A549 (cell line): Measurements from ENCODE around the gene CALR3. TPM values are rescaled to one million over a fixed set of nuclear protein-coding genes. Genes with fewer than 3 reads are reported as not detected.

Source experiments
- ATAC-seq, 2 experiments: fragments of 200-7000 bp in 1 of 2; fragments of >200 bp in 1 of 2; cut with Nextera tagmentation in 1 of 2; cut with Tn5 transposase in 1 of 2; 3 replicates each; pipeline versions ENCODE4 v1.8.0 to v1.9.1; 2018 to 2020; ENCODE audit warnings: mild to moderate bottlenecking in 1 of 2, moderate library complexity in 1 of 2
- CTCF ChIA-PET: fragments of 300-600 bp; sonication (Branson Sonifier 250); formaldehyde crosslinking; extraction: SDS; loops from one replicate; lab custom pipeline; 2021; ENCODE audit warnings: antibody characterized with exemption, inconsistent platforms; lab: Yijun Ruan, JAX
- POLR2A ChIA-PET: fragments of 350-600 bp; formaldehyde crosslinking; extraction: SDS; loops from one replicate; lab custom pipeline; 2021; ENCODE audit warnings: antibody characterized with exemption, inconsistent platforms; lab: Yijun Ruan, JAX
- DNase-seq, 2 experiments: peaks; one replicate each; pipeline versions ENCODE4 v3.0.0 to v3.0.0-alpha.2; 2011 to 2016; ENCODE audit warnings: low read depth in 1 of 2, low spot score in 1 of 2
- FAIRE-seq: peaks from 2 replicates; lab custom pipeline; 2011; peaks lifted over from hg19 to GRCh38; lab: Jason Lieb, UNC
- H3K27ac ChIP-seq, 2 experiments: fragments of >200 bp; sonication (Bioruptor Twin); formaldehyde crosslinking; 3 replicates each; pipeline ENCODE4 v1.5.1; 2016 to 2017
- H3K4me1 ChIP-seq: fragments of >200 bp; sonication (Bioruptor Twin); formaldehyde crosslinking; 3 replicates; pipeline ENCODE4 v1.6.1; 2016
- H3K4me2 ChIP-seq: fragments of >200 bp; sonication (Bioruptor Twin); formaldehyde crosslinking; 3 replicates; pipeline ENCODE4 v1.6.1; 2016
- H3K4me3 ChIP-seq: fragments of >200 bp; sonication (Bioruptor Twin); formaldehyde crosslinking; 3 replicates; pipeline ENCODE4 v1.5.1; 2016
- H3K9me3 ChIP-seq: fragments of >200 bp; sonication (Bioruptor Twin); formaldehyde crosslinking; 3 replicates; pipeline ENCODE4 v1.6.1; 2016
- ATOH8 ChIP-seq: fragments of 250-450 bp; sonication (Bioruptor Pico); IDR thresholded peaks from 2 replicates; pipeline ENCODE4 v1.5.0; 2020; ENCODE audit warnings: low read depth, mild to moderate bottlenecking, moderate library complexity
- BCL3 ChIP-seq: fragments of >200 bp; sonication (Bioruptor Twin); formaldehyde crosslinking; IDR thresholded peaks from 3 replicates; pipeline ENCODE4 v1.6.1; 2016
- CBX2 ChIP-seq: fragments of 200-600 bp; sonication (generic); IDR thresholded peaks from 2 replicates; pipeline ENCODE4 v1.6.1; 2016; ENCODE audit warnings: low read depth, mild to moderate bottlenecking, borderline replicate concordance
- CBX8 ChIP-seq: fragments of 200-600 bp; sonication (generic); IDR thresholded peaks from 2 replicates; pipeline ENCODE4 v1.6.1; 2016
- CHD2 ChIP-seq: fragments of 150-350 bp; IDR thresholded peaks from 2 replicates; pipeline ENCODE4 v1.6.1; 2014; ENCODE audit warnings: low read length; ENCODE audit not compliant: partially characterized antibody
- CTCF ChIP-seq: fragments of >200 bp; sonication (Bioruptor Twin); formaldehyde crosslinking; IDR thresholded peaks from 3 replicates; pipeline ENCODE4 v1.5.1; 2016
- EHF ChIP-seq: fragments of 250-450 bp; sonication (Bioruptor Pico); IDR thresholded peaks from 2 replicates; pipeline ENCODE4 v1.5.0; 2020; ENCODE audit warnings: mild to moderate bottlenecking
- EP300 ChIP-seq, 2 experiments: fragments of >200 bp; sonication (Bioruptor Twin); formaldehyde crosslinking; IDR thresholded peaks; 2 replicates in 1 of 2; 3 replicates in 1 of 2; pipeline ENCODE4 v1.6.1; 2016 to 2017
- ESRRA ChIP-seq: fragments of 150-350 bp; IDR thresholded peaks from 2 replicates; pipeline ENCODE4 v1.6.1; 2014; ENCODE audit warnings: mild to moderate bottlenecking, low read length, borderline replicate concordance
- FOSL2 ChIP-seq, 2 experiments: fragments of 450-650 bp in 1 of 2; fragments of >200 bp in 1 of 2; sonication (Bioruptor Twin) in 1 of 2; formaldehyde crosslinking; IDR thresholded peaks; 2 replicates each; pipeline versions ENCODE4 v1.5.0 to v1.6.1; 2016 to 2020; ENCODE audit warnings: mild to moderate bottlenecking in 1 of 2, moderate library complexity in 1 of 2
- HDAC2 ChIP-seq: fragments of 200-600 bp; sonication (generic); IDR thresholded peaks from 2 replicates; pipeline ENCODE4 v1.6.1; 2016
- HOXA7 ChIP-seq: fragments of 250-450 bp; sonication (Bioruptor Pico); IDR thresholded peaks from 2 replicates; pipeline ENCODE4 v1.5.0; 2020; ENCODE audit warnings: mild to moderate bottlenecking, moderate library complexity
- JUN ChIP-seq, 2 experiments: fragments of >200 bp; sonication (Bioruptor Twin); formaldehyde crosslinking; IDR thresholded peaks; 2 replicates in 1 of 2; 3 replicates in 1 of 2; pipeline ENCODE4 v1.6.1; 2016 to 2017
- KDM1A ChIP-seq: fragments of 200-600 bp; sonication (generic); IDR thresholded peaks from 2 replicates; pipeline ENCODE4 v1.6.1; 2016; ENCODE audit warnings: low read depth, mild to moderate bottlenecking
- MAFK ChIP-seq: fragments of 450-650 bp; IDR thresholded peaks from 2 replicates; pipeline ENCODE4 v1.6.1; 2014; ENCODE audit not compliant: partially characterized antibody
- MAX ChIP-seq: IDR thresholded peaks from 2 replicates; pipeline ENCODE4 v1.6.1; 2012
- POLR2A ChIP-seq: IDR thresholded peaks from 2 replicates; pipeline ENCODE4 v1.6.1; 2012; ENCODE audit warnings: mild to moderate bottlenecking, low read length
- POLR2AphosphoS2 ChIP-seq: conservative IDR thresholded peaks from 2 replicates; pipeline ENCODE4 v1.6.1; 2012; ENCODE audit warnings: low read length, improper control_type of control experiment, inconsistent platforms
- RAD21 ChIP-seq, 2 experiments: fragments of >200 bp in 1 of 2; sonication (Bioruptor Twin) in 1 of 2; formaldehyde crosslinking in 1 of 2; IDR thresholded peaks in 1 of 2; conservative IDR thresholded peaks in 1 of 2; 2 replicates in 1 of 2; 3 replicates in 1 of 2; pipeline ENCODE4 v1.6.1; 2012 to 2018; ENCODE audit warnings: inconsistent platforms in 1 of 2
- RCOR1 ChIP-seq: fragments of 150-350 bp; IDR thresholded peaks from 2 replicates; pipeline ENCODE4 v1.6.1; 2014; ENCODE audit warnings: antibody characterized with exemption, low read length, low read depth
- REST ChIP-seq: fragments of 200-600 bp; sonication (generic); IDR thresholded peaks from 2 replicates; pipeline ENCODE4 v1.6.1; 2016; ENCODE audit warnings: antibody characterized with exemption, mild to moderate bottlenecking, moderate library complexity
- RFX5 ChIP-seq: fragments of 450-650 bp; IDR thresholded peaks from 2 replicates; pipeline ENCODE4 v1.7.1; 2014; ENCODE audit warnings: antibody characterized with exemption, mild to moderate bottlenecking, moderate library complexity
- RNF2 ChIP-seq: fragments of 200-600 bp; sonication (generic); IDR thresholded peaks from 2 replicates; pipeline ENCODE4 v1.6.1; 2016; ENCODE audit warnings: low read depth, mild to moderate bottlenecking, antibody characterized with exemption, moderate library complexity, borderline replicate concordance
- SREBF2 ChIP-seq: fragments of 450-650 bp; IDR thresholded peaks from 2 replicates; pipeline ENCODE4 v1.6.1; 2014; ENCODE audit warnings: mild to moderate bottlenecking, moderate library complexity
- ZNF302 ChIP-seq: fragments of 250-450 bp; sonication (Bioruptor Pico); IDR thresholded peaks from 2 replicates; pipeline ENCODE4 v1.9.0; 2021; ENCODE audit warnings: inconsistent platforms, mild to moderate bottlenecking, moderate library complexity
- WGBS: methylation state at CpG from one replicate; pipeline ENCODE4 v1.1.6; 2017; ENCODE audit errors: missing lambda C conversion rate; 5-methylcytosine and 5-hydroxymethylcytosine counted together
- polyA minus RNA-seq: library from RNA; depleted of rRNA, polyadenylated mRNA; stranded (reverse); fragments of >200 nt; gene quantifications from 2 replicates; pipeline ENCODE4 v1.2.3, GENCODE V29; 2011; rRNA and poly(A)+ RNA removed
- polyA plus RNA-seq, 4 experiments: library from polyadenylated mRNA; depleted of rRNA in 3 of 4; stranded (reverse); fragments of >200 nt; fragmentation: RNase III in 1 of 4; extraction: RNeasy Plus Mini Kit Qiagen cat#74134 plus additional on column Dnase treatment in 1 of 4; gene quantifications; 2 replicates in 3 of 4; 3 replicates in 1 of 4; pipeline ENCODE4 v1.2.3, GENCODE V29; 2011 to 2017
- TF ChIP-seq, protein P1 (sequence below): IDR thresholded peaks from 2 replicates; pipeline ENCODE4 v1.6.1; 2012
- TF ChIP-seq, protein P2 (sequence below): fragments of 250-450 bp; sonication (Bioruptor Pico); IDR thresholded peaks from 2 replicates; pipeline ENCODE4 v1.5.0; 2021; ENCODE audit warnings: mild to moderate bottlenecking, moderate library complexity, borderline replicate concordance

CALR3 gene
- polyA plus RNA-seq (2011; rRNA removed), result 0.10 and 0.11 TPM in 2 replicates
- 0.03 and 0.05 TPM in 2 replicates for polyA plus RNA-seq (2012; cell fraction: cytosol; rRNA removed)
- polyA plus RNA-seq (2012; cell fraction: nucleus; rRNA removed), result 0.04 TPM in 1 of 2 replicates, not detected in the other
- polyA plus RNA-seq (2017; fragmentation: RNase III; extraction: RNeasy Plus Mini Kit Qiagen cat#74134 plus additional on column Dnase treatment), result not detected in 3 replicates
- polyA minus RNA-seq, result not detected in 2 replicates

GRCh38 chr19:16495982-16496612 is at the start of gene CALR3, which contains the start of gene C19orf44:
Gene CALR3 (minus strand): TSS chr19:16496167. CDS start chr19:16496129, 38 bp downstream.
Gene C19orf44 (plus strand): TSS chr19:16496394. CDS start chr19:16500793, 4,399 bp downstream.
- peak within 1 kb of the TSS; percentile 98 for H3K4me2 ChIP-seq
- peak within 1 kb of the TSS; percentile 97 for H3K4me3 ChIP-seq
- no peak for FAIRE-seq
- WGBS, result 0% methylated on average over 18 of the region's 52 CpGs
- peaks cover 16% of the 10 kb centered on the region; the same call in 1 of the 3 replicates for H3K4me1 ChIP-seq
- H3K9me3 ChIP-seq, result no peaks in the 10 kb centered on the region
- POLR2A ChIA-PET, result interaction anchor here (1.0 kb wide), 1 partner anchor 13 kb away, joined by 3 read pairs; no protein-coding TSS in a partner anchor
- peak; percentile 81 to 96 for DNase-seq
- H3K27ac ChIP-seq, result peak within 1 kb of the TSS; percentile 93 to 96
- CTCF ChIA-PET, result interaction anchor here (1.6 kb wide), 1 partner anchor 13 kb away, joined by 3 read pairs; no protein-coding TSS in a partner anchor
- ATAC-seq, result peak; percentile 99 to 100
- peak; percentile 71 for TF ChIP-seq MAX
- TF ChIP-seq, protein P1, sequence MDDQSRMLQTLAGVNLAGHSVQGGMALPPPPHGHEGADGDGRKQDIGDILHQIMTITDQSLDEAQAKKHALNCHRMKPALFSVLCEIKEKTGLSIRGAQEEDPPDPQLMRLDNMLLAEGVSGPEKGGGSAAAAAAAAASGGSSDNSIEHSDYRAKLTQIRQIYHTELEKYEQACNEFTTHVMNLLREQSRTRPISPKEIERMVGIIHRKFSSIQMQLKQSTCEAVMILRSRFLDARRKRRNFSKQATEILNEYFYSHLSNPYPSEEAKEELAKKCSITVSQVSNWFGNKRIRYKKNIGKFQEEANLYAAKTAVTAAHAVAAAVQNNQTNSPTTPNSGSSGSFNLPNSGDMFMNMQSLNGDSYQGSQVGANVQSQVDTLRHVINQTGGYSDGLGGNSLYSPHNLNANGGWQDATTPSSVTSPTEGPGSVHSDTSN, result no peak
- TF ChIP-seq BCL3, result 0 out of 3 replicates have a peak, but pooled peaks have one; percentile 18
- no peak for TF ChIP-seq CHD2
- no peak for TF ChIP-seq RFX5
- TF ChIP-seq RNF2, result no peak
- no peak for TF ChIP-seq CBX8
- no peak for TF ChIP-seq EHF (CRISPR knock-in tag)
- no peak for TF ChIP-seq ESRRA
- peak; percentile 52 for TF ChIP-seq POLR2A
- no peak for TF ChIP-seq REST
- TF ChIP-seq FOSL2 (IDR thresholded peaks at IDR 0.05), result no peak
- no peak for TF ChIP-seq FOSL2 (CRISPR knock-in tag; IDR thresholded peaks at IDR 0.05)
- TF ChIP-seq ZNF302, result no peak
- no peak for TF ChIP-seq HDAC2
- TF ChIP-seq ATOH8, result no peak
- TF ChIP-seq JUN (IDR thresholded peaks at IDR 0.05), result peak; percentile 52 to 69; a peak in 3 of 5 replicates
- TF ChIP-seq CTCF, result no peak
- TF ChIP-seq POLR2AphosphoS2, result no peak
- no peak for TF ChIP-seq CBX2
- no peak for TF ChIP-seq KDM1A
- no peak for TF ChIP-seq HOXA7
- no peak for TF ChIP-seq RCOR1
- no peak for TF ChIP-seq MAFK
- TF ChIP-seq SREBF2, result no peak
- TF ChIP-seq EP300 (IDR thresholded peaks at IDR 0.05), result no peak
- TF ChIP-seq, protein P2, sequence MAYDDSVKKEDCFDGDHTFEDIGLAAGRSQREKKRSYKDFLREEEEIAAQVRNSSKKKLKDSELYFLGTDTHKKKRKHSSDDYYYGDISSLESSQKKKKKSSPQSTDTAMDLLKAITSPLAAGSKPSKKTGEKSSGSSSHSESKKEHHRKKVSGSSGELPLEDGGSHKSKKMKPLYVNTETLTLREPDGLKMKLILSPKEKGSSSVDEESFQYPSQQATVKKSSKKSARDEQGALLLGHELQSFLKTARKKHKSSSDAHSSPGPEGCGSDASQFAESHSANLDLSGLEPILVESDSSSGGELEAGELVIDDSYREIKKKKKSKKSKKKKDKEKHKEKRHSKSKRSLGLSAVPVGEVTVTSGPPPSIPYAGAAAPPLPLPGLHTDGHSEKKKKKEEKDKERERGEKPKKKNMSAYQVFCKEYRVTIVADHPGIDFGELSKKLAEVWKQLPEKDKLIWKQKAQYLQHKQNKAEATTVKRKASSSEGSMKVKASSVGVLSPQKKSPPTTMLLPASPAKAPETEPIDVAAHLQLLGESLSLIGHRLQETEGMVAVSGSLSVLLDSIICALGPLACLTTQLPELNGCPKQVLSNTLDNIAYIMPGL, result no peak
- TF ChIP-seq RAD21 (conservative IDR thresholded peaks at IDR 0.05 in 1 of 2, IDR thresholded peaks at IDR 0.05 in 1 of 2), result no peak
